Lung (tissue), 12 donors: ENCODE measurements around the gene TOM1L2. TPM values are rescaled to one million over a fixed set of nuclear protein-coding genes. Genes with fewer than 3 reads are reported as not detected.

Source experiments
- ATAC-seq: fragments of 200-7000 bp; cut with Tn5 transposase; one replicate; pipeline ENCODE4 v1.9.1; 2020; ENCODE audit warnings: moderate number of reproducible peaks; ENCODE audit not compliant: insufficient read depth, low FRiP score
- DNase-seq, 3 donors: peaks; one replicate each; pipeline ENCODE4 v3.0.0-alpha.2; 2013 to 2017
- H3K27ac ChIP-seq, 2 donors: one replicate each; pipeline ENCODE4 v1.5.1; 2013; ENCODE audit warnings: mild to moderate bottlenecking in 2 of 2, moderate library complexity in 2 of 2, control low read depth in 1 of 2, inconsistent platforms in 1 of 2, low read depth in 1 of 2, low read length in 1 of 2
- H3K27me3 ChIP-seq, 3 donors: one replicate each; pipeline ENCODE4 v1.5.1; 2013; ENCODE audit warnings: low read length in 2 of 3; ENCODE audit not compliant: control insufficient read depth in 3 of 3, insufficient read depth in 3 of 3
- H3K36me3 ChIP-seq, 4 donors: one replicate each; pipeline ENCODE4 v1.5.1; 2013; ENCODE audit warnings: low read length in 4 of 4, mild to moderate bottlenecking in 1 of 4, moderate library complexity in 1 of 4; ENCODE audit not compliant: control insufficient read depth in 4 of 4, insufficient read depth in 4 of 4
- H3K4me1 ChIP-seq, 5 donors: one replicate each; pipeline ENCODE4 v1.5.1; 2013; ENCODE audit warnings: low read length in 5 of 5, mild to moderate bottlenecking in 2 of 5, moderate library complexity in 1 of 5; ENCODE audit not compliant: control insufficient read depth in 5 of 5, insufficient read depth in 5 of 5
- H3K4me3 ChIP-seq: one replicate; pipeline ENCODE4 v1.5.1; 2013; ENCODE audit warnings: mild to moderate bottlenecking, control low read depth, moderate library complexity
- H3K9ac ChIP-seq, 2 donors: one replicate each; pipeline ENCODE4 v1.5.1; 2013; ENCODE audit warnings: low read length in 2 of 2, control low read depth in 1 of 2; ENCODE audit not compliant: insufficient read depth in 1 of 2
- H3K9me3 ChIP-seq, 4 donors: one replicate each; pipeline ENCODE4 v1.5.1; 2013; ENCODE audit warnings: low read length in 3 of 4, mild to moderate bottlenecking in 1 of 4, moderate library complexity in 1 of 4; ENCODE audit not compliant: control insufficient read depth in 4 of 4, insufficient read depth in 3 of 4
- WGBS, 2 donors: extraction: QIAGEN DNeasy Blood & Tissue Kit; methylation state at CpG; one replicate each; pipeline ENCODE4 v1.1.7; 2013; 5-methylcytosine and 5-hydroxymethylcytosine counted together
- polyA plus RNA-seq, 2 donors: library from polyadenylated mRNA; stranded (reverse); fragments of 200-250 nt; gene quantifications; one replicate each; pipeline ENCODE4 v1.2.1, GENCODE V29; 2013
- total RNA-seq, 2 donors: library from RNA; depleted of rRNA in 1 of 2; stranded (reverse); fragments of >200 nt in 1 of 2; gene quantifications; one replicate each; pipeline ENCODE4 v1.2.1, GENCODE V29; 2014 to 2021
- TF ChIP-seq, protein P1 (sequence below): IDR thresholded peaks from 2 replicates; pipeline ENCODE4 v1.5.1; 2012; ENCODE audit warnings: mild to moderate bottlenecking; ENCODE audit errors: control extremely low read depth, extremely low read depth
- donor health status: control.
- donor health status: control.
- donor health status: Bipolar disorder and iron deficiency.
- donor health status: healthy.
- donor health status: DM: yes; HTN: yes; CAD: no.

TOM1L2 gene
- total and polyA plus RNA-seq, 4 donors: 21.5 to 56.5 (median 35.8) TPM

DNA sequence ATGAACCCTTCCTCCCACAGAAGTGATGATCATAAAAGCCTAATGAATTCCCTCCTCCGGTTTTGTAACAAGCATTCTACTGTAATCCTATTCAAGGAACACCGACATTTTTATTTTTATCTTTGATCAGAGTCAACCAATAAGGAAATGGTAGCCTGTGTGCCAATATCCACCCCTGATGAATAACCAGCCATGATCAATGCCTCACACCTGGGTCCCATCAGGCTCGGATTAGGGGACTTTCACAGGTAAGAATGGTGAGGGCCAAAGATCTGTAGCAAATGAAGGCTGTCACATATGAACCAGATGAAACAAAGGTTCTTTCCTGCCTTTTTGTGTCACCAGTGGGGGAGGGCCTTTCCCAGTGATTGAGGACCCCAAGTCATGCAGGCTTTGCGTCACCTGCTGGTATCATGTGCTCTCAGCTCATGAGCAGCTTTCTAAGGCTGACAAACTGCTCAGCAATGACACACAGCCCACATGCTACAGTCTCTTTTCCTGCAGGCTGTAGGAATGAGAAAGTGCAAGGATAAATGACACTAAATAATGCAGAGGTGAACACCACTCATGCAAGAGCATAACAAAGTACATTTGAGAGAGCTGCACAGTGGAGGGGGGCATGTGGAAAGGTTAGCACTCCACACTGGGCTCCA is 34.9 kb downstream of the TOM1L2 start:
- H3K27me3 ChIP-seq: no peaks in the 10 kb centered on the region
- H3K36me3 ChIP-seq: no peaks in the 10 kb centered on the region
- no peak overlapping the region for H3K4me3 ChIP-seq
- 86 to 91% methylated on average over 4 of the region's 4 CpGs for WGBS, 2 donors
- H3K4me1 ChIP-seq: peaks cover 0 to 56% (median 24%) of the 10 kb centered on the region in 5 donors
- H3K9ac ChIP-seq: no peak overlapping the region
- TF ChIP-seq, protein P1, sequence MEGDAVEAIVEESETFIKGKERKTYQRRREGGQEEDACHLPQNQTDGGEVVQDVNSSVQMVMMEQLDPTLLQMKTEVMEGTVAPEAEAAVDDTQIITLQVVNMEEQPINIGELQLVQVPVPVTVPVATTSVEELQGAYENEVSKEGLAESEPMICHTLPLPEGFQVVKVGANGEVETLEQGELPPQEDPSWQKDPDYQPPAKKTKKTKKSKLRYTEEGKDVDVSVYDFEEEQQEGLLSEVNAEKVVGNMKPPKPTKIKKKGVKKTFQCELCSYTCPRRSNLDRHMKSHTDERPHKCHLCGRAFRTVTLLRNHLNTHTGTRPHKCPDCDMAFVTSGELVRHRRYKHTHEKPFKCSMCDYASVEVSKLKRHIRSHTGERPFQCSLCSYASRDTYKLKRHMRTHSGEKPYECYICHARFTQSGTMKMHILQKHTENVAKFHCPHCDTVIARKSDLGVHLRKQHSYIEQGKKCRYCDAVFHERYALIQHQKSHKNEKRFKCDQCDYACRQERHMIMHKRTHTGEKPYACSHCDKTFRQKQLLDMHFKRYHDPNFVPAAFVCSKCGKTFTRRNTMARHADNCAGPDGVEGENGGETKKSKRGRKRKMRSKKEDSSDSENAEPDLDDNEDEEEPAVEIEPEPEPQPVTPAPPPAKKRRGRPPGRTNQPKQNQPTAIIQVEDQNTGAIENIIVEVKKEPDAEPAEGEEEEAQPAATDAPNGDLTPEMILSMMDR: no peak
- DNase-seq (no peak), ATAC-seq (no peak)
- H3K9me3 ChIP-seq: no peaks in the 10 kb centered on the region
- peak overlapping the region in 1 of 2 donors; percentile 71 for H3K27ac ChIP-seq

DNA sequence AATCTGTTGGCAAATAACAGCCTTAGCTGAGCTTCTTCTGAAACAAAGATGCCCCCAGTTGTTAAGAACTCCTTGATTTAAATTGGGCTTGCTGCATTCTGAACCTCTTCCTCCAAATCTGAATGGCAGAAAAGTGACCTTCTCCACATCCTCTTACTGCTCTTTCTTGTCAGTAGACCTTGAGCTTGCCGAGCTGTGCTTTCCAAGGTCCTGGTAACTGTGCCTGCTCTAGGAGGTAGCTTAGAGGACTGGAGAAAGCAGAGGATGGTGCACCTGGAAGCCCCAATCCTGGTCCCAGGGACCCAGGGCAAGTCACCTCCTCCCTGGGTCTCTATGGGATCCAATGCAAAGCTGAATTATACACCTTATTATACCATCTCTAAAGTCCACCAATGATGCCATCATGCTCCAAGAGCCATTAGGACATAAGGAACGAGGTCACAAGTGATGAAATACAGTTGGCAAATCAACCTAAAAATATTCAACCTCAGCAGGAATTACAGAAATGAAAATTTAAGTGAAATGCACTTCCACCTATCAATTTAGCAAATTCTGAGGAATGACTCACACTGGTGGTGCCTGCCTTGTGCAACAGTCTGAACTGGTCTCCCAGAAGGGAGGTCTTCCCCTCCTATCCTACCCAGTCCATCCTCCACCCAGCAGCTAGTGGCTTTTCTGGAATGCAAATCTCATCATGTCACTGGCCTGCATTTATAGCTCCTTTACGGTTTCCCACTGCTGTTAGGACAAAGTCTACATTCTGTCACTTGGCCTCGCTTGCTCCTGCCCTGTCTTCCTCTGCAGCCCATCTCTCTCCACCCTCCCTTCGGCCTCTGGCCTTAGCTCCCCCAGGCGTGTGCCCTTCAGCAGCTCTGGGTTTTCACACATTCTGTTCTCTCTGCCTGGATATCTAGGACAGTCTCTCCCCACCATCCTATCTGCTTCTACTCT is 36.6 kb downstream of the TOM1L2 start:
- Histone ChIP-seq H3K36me3 (no peaks in the 10 kb centered on the region), H3K4me1 (peaks cover 0 to 49% (median 13%) of the 10 kb centered on the region in 5 donors), H3K27me3 (no peaks in the 10 kb centered on the region), H3K9ac (no peak overlapping the region), H3K27ac (peak overlapping the region; percentile 55 to 74), H3K9me3 (no peaks in the 10 kb centered on the region), H3K4me3 (no peak overlapping the region)
- DNase-seq: no peak
- WGBS, 2 donors: 61 to 69% methylated on average over 6 of the region's 6 CpGs
- TF ChIP-seq, protein P1: no peak
- peak; percentile 77 for ATAC-seq

DNA sequence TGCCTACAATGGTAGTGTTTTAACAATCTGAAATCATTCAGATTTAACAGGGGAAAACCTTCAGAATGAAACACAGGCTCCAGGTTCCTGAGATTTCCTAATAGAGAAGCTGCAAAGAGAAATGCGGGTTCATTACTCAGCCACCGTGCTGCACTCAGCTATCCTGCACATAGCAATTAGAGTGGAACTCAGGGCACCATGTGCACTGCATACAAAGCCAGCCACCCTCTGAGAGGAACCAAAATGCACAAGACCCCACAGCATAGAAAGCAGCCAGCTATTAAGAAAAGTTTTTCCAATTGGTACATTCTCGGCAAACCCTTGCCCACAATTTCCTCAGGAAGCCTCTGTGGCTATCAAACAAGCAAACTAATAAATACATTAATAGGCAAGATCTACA is 37.4 kb downstream of the TOM1L2 start:
- H3K27me3 ChIP-seq: no peaks in the 10 kb centered on the region
- no peak overlapping the region for H3K9ac ChIP-seq
- H3K27ac ChIP-seq: no peak overlapping the region
- no peaks in the 10 kb centered on the region for H3K9me3 ChIP-seq
- DNase-seq (no peak), ATAC-seq (no peak)
- TF ChIP-seq, protein P1: no peak
- no peak overlapping the region for H3K4me3 ChIP-seq
- WGBS, 2 donors: 37 to 65% methylated on average over 3 of the region's 3 CpGs
- peaks cover 1 to 49% (median 11%) of the 10 kb centered on the region in 5 donors for H3K4me1 ChIP-seq
- H3K36me3 ChIP-seq: no peaks in the 10 kb centered on the region
